HG02973 (cell line): ENCODE measurements around the gene AKR1B15.
"Not testable (repeated sequence)": the region's sequence is repeated elsewhere in the genome, so short reads cannot be mapped to it uniquely, and the experiment has no call there.

Source experiments
- ATAC-seq: cut with Tn5 transposase; IDR thresholded peaks from one replicate; pipeline ENCODE4 v1.9.1; 2021; ENCODE audit warnings: moderate library complexity; ENCODE audit not compliant: unreplicated experiment

AKR1B15 gene

GRCh38 chr7:134548877-134549276, at the start of gene AKR1B15:
Gene AKR1B15, plus strand, starts transcription at chr7:134549110. Its CDS starts 15,510 bp downstream, at chr7:134564620.
- peak; percentile 95 for ATAC-seq

GRCh38 chr7:134500406-134500805, 48.5 kb upstream of the AKR1B15 start:
- no peak for ATAC-seq

- no peak for ATAC-seq
These were observed 47.9 kb upstream of the AKR1B15 start for GRCh38 chr7:134500982-134501381.

- no peak for ATAC-seq
These were observed 46.2 kb upstream of the AKR1B15 start for GRCh38 chr7:134502463-134503371.

GRCh38 chr7:134504660-134505164, 44.2 kb upstream of the AKR1B15 start:
- ATAC-seq: no peak

GRCh38 chr7:134505856-134506255, 43.1 kb upstream of the AKR1B15 start:
- no peak for ATAC-seq

- ATAC-seq: no peak
These were observed 39.9 kb upstream of the AKR1B15 start for GRCh38 chr7:134509010-134509409.

GRCh38 chr7:134510646-134511045, 38.3 kb upstream of the AKR1B15 start:
- no peak for ATAC-seq

GRCh38 chr7:134512271-134512670, 36.6 kb upstream of the AKR1B15 start:
- no peak for ATAC-seq

- ATAC-seq: peak; percentile 63
These were observed 35.6 kb upstream of the AKR1B15 start for GRCh38 chr7:134513169-134513752.

GRCh38 chr7:134514106-134514505, 34.8 kb upstream of the AKR1B15 start:
- ATAC-seq: no peak

GRCh38 chr7:134514663-134515062, 34.2 kb upstream of the AKR1B15 start:
- no peak for ATAC-seq

- ATAC-seq: no peak
These were observed 33.1 kb upstream of the AKR1B15 start for GRCh38 chr7:134515569-134516468.

GRCh38 chr7:134520130-134520529, 28.8 kb upstream of the AKR1B15 start:
- ATAC-seq: no peak

GRCh38 chr7:134522601-134523000, 26.3 kb upstream of the AKR1B15 start:
- no peak for ATAC-seq

GRCh38 chr7:134525449-134525848, 23.5 kb upstream of the AKR1B15 start:
- ATAC-seq: not testable (repeated sequence)

- ATAC-seq: not testable (repeated sequence)
These were observed 22.2 kb upstream of the AKR1B15 start for GRCh38 chr7:134526552-134527248.

GRCh38 chr7:134527979-134528371, 20.9 kb upstream of the AKR1B15 start:
- ATAC-seq: no peak

GRCh38 chr7:134528749-134529148, 20.2 kb upstream of the AKR1B15 start:
- ATAC-seq: no peak

GRCh38 chr7:134530460-134530859, 18.4 kb upstream of the AKR1B15 start:
- no peak for ATAC-seq
